DMS53 treated with DMSO at 0.1 percent for 48 hours (cell line): ENCODE measurements around the gene WDR75.

ENCODE experiments used
- DNase-seq: peaks from one replicate; lab custom pipeline; 2025; ENCODE audit not compliant: unreplicated experiment; lab: John Stamatoyannopoulos, UW

The WDR75 gene

DNA sequence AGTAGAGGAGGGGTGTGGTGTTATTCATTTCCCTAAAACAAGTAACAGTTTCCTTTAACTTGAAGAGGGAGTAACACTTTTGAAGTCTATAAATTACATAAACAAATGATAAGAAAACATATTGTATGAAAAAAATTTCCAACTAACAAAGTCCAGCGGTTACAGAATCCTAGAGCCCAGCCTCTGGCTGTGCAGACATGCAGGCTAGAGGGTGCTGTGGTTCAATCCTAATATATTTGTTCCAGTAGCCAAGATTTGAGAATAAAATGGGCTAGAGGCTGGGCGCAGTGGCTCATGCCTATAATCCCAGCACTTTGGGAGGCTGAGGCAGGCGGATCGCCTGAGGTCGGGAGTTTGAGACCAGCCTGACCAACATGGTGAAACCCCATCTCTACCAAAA lies 56.9 kb downstream of the WDR75 start:
- DNase-seq: no peak

DNA sequence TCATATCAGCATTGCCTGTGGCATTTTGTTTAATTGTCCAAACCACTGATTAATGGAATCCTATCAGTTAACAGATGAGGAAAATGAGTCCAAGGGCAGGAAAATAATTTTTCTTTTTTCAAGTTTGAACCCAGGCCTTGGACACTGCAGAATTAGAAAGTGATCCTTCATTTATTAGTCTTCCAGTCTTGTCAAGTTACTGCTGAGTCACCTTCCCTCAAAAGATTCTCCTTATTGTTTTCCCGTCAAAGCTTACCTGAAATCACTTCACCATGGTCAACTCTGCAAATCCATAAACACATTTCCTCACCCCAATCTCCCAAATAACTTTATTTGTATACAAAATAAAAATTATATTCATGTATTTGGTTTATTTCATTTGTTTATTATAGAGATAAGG lies 57.9 kb downstream of the WDR75 start:
- no peak for DNase-seq

- DNase-seq: no peak
These were observed 59.3 kb downstream of the WDR75 start for GRCh38 chr2:189500456-189501160.

DNA sequence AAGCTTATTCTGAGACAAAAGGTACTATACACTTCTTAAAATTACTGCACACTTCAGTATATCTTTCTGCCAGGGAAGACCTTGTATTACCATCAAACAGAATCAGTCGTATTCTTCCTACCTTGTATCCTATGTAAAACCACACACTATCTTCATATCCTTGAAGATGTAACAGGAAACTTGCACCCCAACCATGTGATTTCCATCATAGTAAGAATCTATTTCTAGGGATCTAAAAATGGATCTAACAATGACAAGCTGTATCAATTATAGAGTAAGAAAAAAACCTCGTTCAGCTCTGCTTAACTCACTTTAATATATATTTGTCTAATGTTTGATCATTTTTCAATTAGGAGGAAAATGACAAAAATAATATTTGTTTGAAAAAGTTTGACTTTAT lies 60.2 kb downstream of the WDR75 start:
- DNase-seq: no peak

DNA sequence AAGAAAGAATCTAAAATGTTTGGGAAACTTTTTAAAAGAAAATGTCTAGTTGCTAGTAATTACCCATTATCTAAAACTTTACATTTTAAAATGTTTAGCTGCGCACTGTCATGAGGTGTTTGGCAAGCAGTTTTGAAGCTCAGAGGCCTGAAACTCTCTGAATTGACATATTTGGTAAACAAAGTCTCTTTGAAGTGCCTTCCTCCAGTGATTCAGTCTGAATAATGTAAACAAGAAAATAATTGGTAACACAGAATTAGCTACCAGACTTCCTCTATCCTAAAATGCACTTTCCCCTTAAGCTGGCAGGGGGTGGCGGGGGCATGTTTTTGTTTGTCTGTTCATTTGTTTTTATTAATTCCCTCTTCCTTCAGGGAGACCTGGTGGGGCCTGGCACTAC lies 61.4 kb downstream of the WDR75 start:
- DNase-seq: no peak

GRCh38 chr2:189504238-189504637 lies 63.0 kb downstream of the WDR75 start:
- DNase-seq: no peak

GRCh38 chr2:189505492-189505891 lies 64.2 kb downstream of the WDR75 start:
- no peak for DNase-seq

- DNase-seq: no peak
These were observed 65.3 kb downstream of the WDR75 start for GRCh38 chr2:189506514-189506976.

DNA sequence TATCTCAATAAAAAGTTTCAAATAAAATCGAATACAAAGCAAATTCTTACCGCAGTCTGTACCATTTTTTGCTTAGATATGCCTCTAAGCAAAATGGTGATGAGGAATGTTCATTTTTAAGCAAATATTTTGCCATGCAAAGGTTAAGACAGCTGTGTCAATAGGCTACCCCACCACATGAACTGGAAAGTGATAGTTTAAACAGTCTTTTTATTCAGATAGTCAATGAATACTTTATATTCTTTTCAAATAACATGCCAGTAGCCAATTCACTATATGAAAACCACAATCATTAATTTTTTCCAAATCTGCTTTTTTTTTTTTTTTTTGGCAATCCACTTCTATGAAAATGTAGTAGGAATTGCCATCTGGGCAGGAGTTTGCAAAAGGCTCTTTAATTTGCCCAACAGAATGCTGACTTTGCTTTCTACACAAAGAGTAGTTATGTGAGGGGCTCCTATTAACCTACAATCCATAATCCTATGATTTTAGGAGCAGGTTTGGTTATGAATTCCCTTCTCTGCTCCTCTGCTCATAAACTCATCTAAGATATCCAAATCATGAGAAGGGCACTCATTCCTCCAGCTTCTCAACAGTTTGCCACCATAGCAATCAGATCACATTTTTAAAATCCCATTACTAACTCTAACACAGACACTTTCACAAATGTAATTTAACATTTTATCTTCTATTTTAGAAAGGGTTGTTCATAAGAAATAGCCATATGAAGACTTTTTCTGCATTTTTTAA lies 70.1 kb downstream of the WDR75 start:
- DNase-seq: no peak

GRCh38 chr2:189511960-189512319 lies 70.7 kb downstream of the WDR75 start:
- no peak for DNase-seq

DNA sequence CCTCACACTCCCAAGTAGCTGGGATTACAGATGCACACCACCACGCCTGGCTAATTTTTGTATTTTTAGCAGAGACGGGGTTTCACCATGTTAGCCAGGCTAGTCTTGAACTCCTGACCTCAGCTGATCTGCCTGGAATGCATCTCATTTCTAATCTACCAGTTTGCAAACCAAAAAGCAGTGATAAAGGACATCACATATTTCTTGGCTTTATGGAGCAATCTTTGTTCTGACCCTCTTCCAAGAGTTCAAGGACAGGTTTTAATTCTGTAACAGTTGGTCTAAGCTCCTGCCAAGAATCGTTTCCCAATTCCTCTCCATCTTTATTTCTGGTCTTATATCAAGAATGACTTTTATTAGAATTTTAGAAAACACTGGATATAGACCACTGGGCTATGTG lies 71.6 kb downstream of the WDR75 start:
- no peak for DNase-seq

GRCh38 chr2:189514104-189514503 lies 72.8 kb downstream of the WDR75 start:
- DNase-seq: no peak

GRCh38 chr2:189515264-189515663 lies 74.0 kb downstream of the WDR75 start:
- DNase-seq: no peak

DNA sequence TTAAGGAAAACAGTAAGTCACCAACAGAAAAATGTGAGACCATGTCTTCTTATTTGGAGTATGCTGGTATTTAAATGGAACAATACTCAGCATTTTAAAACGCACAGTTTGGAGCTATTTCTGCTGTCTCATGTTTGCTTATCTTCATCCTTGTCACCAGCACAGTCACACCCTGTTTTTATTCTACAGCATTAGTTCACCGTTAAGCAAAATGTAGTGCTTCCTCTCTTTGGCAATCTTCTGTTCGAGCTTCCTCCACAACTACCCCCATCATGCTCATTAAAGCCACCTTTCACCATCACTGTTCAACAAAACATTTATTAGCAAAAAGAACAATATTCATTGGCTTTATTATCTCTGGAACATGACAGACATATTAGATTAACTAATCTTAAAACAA lies 75.3 kb downstream of the WDR75 start:
- DNase-seq: no peak

DNA sequence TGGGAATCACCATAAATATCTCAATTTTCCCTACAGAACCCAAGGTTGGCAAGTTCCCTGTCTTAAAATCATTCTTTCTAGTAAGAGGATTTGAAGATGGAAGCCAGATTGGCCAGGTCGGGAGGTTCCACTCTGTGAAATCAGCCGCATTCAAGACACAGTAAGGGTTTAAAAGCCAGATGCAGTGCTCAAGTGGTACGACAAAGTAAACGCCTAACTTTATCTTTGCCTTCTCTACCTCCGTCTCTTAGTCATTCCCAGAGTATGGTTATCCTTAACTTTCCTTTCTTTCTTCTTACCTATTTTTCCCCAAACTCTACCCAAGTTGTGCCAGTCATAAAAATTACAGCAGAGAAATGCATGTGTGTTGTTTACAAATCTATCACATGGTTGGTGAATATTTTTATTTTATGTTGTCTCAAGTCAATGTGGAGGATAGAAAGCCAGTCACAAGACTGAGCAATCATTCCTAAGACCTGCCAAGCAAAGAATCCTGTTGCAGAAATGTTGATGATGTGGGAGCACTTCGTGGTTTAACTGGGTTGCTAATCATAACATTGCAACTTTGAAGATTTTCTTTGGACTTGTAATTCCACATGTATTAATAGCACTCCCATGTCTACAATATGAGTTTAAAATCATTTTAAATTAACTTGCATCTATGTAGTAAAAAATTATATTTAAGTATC lies 76.7 kb downstream of the WDR75 start:
- no peak for DNase-seq

DNA sequence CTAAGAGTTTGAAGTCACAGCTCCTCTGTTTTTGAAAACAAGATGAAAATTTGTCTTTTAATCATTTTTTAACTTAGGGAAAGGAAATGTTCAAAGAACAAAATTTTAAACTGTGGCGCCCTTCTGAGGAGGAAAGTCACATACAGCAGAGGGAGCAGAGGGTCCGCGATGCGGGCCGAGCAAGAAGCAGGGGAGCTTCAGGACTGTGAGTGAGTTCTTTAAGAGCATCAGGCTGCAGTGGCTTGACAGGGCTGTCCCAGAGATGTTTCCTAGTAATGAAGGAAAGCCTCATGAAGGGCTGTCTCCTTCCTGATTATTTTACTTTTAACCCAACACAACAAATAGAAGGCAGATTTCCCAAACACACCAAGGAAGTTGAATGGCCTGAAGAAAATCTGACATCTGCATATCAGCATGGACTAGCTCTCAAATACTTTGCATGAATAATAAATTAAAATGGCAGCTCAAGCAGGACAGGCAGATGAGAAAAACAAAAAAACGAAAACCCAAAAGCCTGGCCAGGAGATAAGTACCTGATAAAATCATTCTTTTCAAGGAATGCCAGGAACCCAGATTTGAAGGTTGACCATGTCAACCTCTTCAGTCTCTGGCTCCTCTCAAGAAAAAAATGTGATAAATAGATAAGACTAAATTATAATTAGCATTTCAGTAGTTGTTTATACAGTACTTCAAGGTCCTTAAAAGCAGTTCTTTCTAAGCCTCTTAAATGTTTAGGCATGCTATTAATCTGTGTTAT lies 78.5 kb downstream of the WDR75 start:
- DNase-seq: no peak

- DNase-seq: peak; percentile 36
These were observed 80.6 kb downstream of the WDR75 start for GRCh38 chr2:189521699-189522434.

GRCh38 chr2:189522435-189523151 lies 81.3 kb downstream of the WDR75 start:
- DNase-seq: peak; percentile 36

DNA sequence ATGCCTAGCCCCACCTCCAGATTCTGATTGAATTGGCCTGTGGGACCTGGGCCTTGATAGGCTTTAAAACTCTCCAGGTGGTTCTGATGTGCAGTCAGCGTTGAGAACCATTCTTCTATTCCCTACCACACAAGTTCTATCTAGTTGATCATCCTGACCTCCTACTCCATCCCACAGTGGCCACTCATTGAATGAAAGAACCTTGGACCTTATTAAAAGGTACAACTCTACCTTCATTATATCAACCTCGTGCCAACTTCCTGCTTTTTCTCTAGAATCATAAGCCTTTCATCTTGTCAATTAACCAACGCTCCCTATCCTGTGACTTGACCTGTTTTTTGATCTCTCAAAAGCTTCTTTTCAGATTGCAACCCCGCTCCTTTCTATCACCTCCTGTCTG lies 83.5 kb downstream of the WDR75 start:
- no peak for DNase-seq
